Fibroblast of skin of back (primary cell): ENCODE measurements around the gene SARS1.
"Not testable (repeated sequence)": the region's sequence is repeated elsewhere in the genome, so short reads cannot be mapped to it uniquely, and the experiment has no call there.

Experiments used
- DNase-seq: peaks from one replicate; pipeline ENCODE4 v3.0.0-alpha.2; 2013

SARS1 gene

DNA sequence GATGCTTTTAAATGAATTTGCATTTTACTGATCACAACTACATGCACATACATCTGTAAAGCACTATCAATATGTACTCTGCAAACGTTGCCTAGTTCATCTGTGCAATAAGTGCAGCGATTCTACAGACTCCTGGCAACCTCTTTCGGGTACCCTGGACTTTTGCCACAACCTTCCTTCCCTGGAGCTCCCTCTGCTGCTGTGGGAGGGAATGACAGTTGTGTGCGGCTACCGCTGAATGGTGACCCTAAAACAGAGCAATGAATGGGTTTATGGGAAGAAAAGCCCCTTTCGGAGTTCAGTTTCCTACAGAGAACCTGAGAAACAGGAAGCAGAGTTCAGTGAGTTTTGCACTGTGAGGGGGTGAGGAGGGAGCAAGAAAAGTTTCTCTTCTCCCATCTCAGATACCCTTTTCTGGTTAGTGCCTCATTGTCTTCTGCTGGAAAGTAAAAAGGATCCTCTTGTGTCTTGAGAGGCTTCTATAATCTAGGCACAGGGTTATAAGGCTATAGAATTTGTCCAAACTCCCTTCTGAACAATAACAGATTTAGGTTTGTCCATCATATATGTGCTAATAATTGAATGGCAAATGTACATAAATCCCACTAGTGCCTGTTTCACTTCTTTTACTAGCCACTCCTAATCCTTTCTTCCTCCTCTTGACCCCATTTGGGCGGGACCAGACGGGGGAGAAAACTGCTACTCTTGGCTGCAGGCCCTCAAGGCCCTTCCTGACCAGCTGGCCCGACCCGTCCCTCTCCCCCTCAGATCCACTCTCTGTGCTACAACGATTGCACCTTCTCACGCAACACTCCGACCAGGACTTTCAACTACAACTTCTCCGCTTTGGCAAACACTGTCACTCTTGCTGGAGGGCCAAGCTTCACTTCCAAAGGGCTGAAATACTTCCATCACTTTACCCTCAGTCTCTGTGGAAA lies 19.8 kb upstream of the SARS1 start:
- no peak for DNase-seq

- DNase-seq, result peak; percentile 100
These were observed 16.3 kb upstream of the SARS1 start for GRCh38 chr1:109197158-109198042.

- peak; percentile 84 for DNase-seq
These were observed 15.5 kb upstream of the SARS1 start for GRCh38 chr1:109198043-109198695.

- no peak for DNase-seq
These were observed 15.0 kb upstream of the SARS1 start for GRCh38 chr1:109198745-109199144.

DNA sequence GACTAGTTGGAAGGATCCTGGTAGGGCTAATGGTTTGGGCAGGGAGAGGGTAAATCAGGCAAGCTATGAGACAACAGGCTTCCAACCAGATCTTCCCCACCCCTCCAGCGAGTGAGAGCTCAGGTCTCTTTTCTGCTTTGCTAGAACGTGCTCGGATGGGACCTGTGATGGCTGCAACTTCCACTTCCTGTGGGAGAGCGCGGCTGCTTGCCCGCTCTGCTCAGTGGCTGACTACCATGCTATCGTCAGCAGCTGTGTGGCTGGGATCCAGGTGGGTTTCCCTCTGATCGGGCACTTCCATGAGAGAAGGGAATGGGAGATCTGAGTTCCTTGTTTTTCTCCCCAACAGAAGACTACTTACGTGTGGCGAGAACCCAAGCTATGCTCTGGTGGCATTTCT lies 14.0 kb upstream of the SARS1 start:
- no peak for DNase-seq

- DNase-seq, result peak; percentile 81
These were observed 12.5 kb upstream of the SARS1 start for GRCh38 chr1:109201123-109201703.

- no peak for DNase-seq
These were observed 9.2 kb upstream of the SARS1 start for GRCh38 chr1:109204484-109204883.

- no peak for DNase-seq
These were observed 7.4 kb upstream of the SARS1 start for GRCh38 chr1:109206339-109206738.

GRCh38 chr1:109207467-109208103 lies 6.1 kb upstream of the SARS1 start:
- no peak for DNase-seq

DNA sequence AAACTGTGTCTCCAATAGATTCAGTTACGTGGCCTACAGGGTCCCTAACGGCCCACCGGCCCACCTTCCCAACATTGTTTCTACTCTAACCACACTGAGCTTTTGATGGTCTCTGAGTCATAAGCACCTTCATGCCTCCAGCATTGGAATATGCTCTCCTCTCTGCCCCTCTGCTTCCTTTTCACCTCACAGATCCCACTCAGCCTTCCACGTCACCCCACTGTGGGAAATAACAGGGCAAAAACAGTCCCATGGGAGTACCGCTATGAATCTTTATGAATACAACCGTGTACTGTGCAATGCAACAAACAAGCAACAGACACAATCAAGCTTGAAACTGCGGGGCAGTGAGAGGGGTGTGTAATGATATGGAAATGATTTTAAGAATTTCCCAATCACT lies 5.3 kb upstream of the SARS1 start:
- DNase-seq, result no peak

DNA sequence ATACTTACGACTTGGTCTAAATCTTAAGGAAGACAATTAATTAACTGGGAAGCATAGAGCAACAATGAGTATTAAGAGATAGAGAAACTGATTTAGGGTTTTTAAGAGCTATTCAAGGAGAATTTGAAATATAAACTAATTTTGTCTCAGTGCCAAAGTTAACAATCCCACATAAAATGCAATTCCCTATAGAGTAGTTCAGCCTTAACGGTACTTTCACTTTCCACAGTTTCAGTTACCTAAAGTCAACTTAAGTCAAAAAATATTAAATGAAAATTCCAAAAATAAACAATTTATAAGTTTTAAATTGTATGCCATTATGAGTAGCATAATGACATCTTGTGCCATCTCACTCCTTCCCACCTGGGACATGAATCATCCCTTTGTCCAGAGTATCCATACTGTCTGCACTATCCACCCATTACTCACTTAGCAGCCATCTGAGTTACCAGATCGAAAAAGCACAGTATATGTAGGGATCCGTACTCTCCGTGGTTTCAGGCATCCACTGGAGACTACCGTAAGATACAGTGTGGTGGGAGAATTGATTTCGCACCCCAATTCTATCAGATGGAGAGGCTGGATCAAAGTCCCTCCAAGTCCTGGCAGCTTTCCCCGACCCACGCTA lies 4.8 kb upstream of the SARS1 start:
- DNase-seq, result peak; percentile 40

GRCh38 chr1:109210058-109210457 lies 3.7 kb upstream of the SARS1 start:
- no peak for DNase-seq

DNA sequence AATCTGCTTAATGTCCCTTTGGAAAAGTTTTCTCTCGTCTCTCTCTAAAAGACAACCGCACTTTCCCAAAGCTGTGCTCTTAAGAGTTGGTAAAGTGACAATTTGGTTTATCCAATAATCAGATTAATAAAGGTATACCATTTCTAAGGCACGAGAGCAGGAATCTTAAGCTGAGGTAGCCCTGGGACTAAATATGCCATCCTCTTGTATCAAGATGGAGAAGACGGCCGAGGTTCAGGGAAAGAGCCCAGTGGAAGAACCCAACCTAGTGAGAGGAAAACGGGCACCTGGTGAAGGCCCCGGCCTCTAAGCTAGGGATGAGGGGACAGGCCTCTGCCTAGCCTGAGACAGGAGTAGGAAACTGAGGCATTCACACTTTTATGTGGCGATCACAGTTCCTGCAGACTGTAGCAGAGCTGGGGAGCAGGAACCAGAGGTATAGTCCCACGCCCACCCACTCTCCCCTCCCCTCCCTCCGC lies 334 bp upstream of the SARS1 start:
- no peak for DNase-seq

- peak; percentile 95 for DNase-seq
These were observed 1.2 kb downstream of the SARS1 start for GRCh38 chr1:109214695-109215623.

- no peak for DNase-seq
These were observed 2.9 kb downstream of the SARS1 start for GRCh38 chr1:109216662-109217061.

GRCh38 chr1:109218516-109218915 lies 4.8 kb downstream of the SARS1 start:
- no peak for DNase-seq

- DNase-seq, result not testable (repeated sequence)
These were observed 7.5 kb downstream of the SARS1 start for GRCh38 chr1:109221201-109221600.

GRCh38 chr1:109225308-109225707 lies 11.6 kb downstream of the SARS1 start:
- no peak for DNase-seq

DNA sequence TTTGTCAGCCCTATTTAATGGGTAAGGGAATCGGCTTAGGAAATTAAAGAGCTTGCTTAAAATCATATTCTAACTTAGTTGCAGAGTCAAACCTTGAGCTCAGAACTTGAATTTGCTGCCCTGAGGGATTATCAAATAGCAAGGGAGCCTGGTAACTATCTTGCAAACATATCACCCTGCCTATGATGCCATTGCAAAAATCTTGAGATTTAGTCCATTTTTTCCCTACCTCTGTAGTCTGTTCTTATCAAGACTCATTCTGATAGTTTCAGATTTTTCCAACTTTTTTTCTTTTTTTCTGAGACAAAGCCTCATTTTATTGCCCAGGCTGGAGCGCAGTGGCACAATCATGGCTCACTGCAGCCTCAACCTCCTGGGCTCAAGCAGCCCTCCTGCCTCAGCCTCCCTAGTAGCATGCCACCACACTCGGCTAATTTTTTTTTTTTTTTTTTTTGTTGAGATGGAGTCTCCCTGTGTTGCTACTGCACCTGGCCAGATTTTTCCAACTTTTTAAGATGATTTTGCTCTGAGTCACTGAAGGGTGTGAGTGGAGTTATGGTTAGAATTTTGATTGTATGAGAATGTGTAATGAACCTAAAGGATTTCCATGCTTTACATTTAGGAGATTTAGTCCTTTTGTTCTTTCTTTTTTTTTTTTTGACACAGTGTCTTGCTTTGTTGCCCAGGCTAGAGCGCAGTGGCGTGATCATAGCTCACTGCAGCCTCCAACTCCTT lies 12.2 kb downstream of the SARS1 start:
- no peak for DNase-seq
